ENCODE measurements around the gene LRP6.

The LRP6 gene

GRCh38 chr12:12210416-12210815 lies 56.4 kb downstream of the LRP6 start:
- TF ChIP-seq POLR2A (IDR thresholded peaks at IDR 0.05; ENCODE audit: low read depth, low read length) (no peak), TAF1 (IDR thresholded peaks at IDR 0.05; ENCODE audit: borderline replicate concordance, low read depth, low read length) (no peak), POLR2AphosphoS5 (IDR thresholded peaks at IDR 0.05; ENCODE audit: low read depth, low read length) (no peak)
- FAIRE-seq (no peak), DNase-seq (ENCODE audit: insufficient read length) (no peak)

GRCh38 chr12:12209675-12210074 lies 57.2 kb downstream of the LRP6 start:
- DNase-seq (ENCODE audit: insufficient read length) = no peak
- TF ChIP-seq TAF1 (IDR thresholded peaks at IDR 0.05; ENCODE audit: borderline replicate concordance, low read depth, low read length) = no peak
- no peak for TF ChIP-seq POLR2A (IDR thresholded peaks at IDR 0.05; ENCODE audit: low read depth, low read length)
- no peak for FAIRE-seq

- FAIRE-seq (no peak), DNase-seq (ENCODE audit: insufficient read length) (no peak)
Observed at GRCh38 chr12:12209043-12209442, 57.8 kb downstream of the LRP6 start.

GRCh38 chr12:12207746-12208145 lies 59.1 kb downstream of the LRP6 start:
- TF ChIP-seq POLR2A (IDR thresholded peaks at IDR 0.05; ENCODE audit: low read depth, low read length) = no peak
- no peak for TF ChIP-seq TAF1 (IDR thresholded peaks at IDR 0.05; ENCODE audit: borderline replicate concordance, low read depth, low read length)
- no peak for TF ChIP-seq POLR2AphosphoS5 (IDR thresholded peaks at IDR 0.05; ENCODE audit: low read depth, low read length)
- no peak for FAIRE-seq
- DNase-seq (ENCODE audit: insufficient read length) = no peak

More at GRCh38 chr12:12209043-12209442, 57.8 kb downstream of the LRP6 start:
- TF ChIP-seq TAF1 (IDR thresholded peaks at IDR 0.05; ENCODE audit: borderline replicate concordance, low read depth, low read length) (no peak), POLR2A (IDR thresholded peaks at IDR 0.05; ENCODE audit: low read depth, low read length) (no peak), POLR2AphosphoS5 (IDR thresholded peaks at IDR 0.05; ENCODE audit: low read depth, low read length) (no peak)

GRCh38 chr12:12206776-12207388 lies 60.0 kb downstream of the LRP6 start:
- no peak for FAIRE-seq
- TF ChIP-seq POLR2AphosphoS5 (IDR thresholded peaks at IDR 0.05; ENCODE audit: low read depth, low read length) = no peak
- no peak for TF ChIP-seq TAF1 (IDR thresholded peaks at IDR 0.05; ENCODE audit: borderline replicate concordance, low read depth, low read length)
- TF ChIP-seq POLR2A (IDR thresholded peaks at IDR 0.05; ENCODE audit: low read depth, low read length) = no peak

GRCh38 chr12:12202747-12203146 lies 64.1 kb downstream of the LRP6 start:
- FAIRE-seq (no peak), DNase-seq (ENCODE audit: insufficient read length) (no peak)
- TF ChIP-seq POLR2A (IDR thresholded peaks at IDR 0.05; ENCODE audit: low read depth, low read length) = no peak
- TF ChIP-seq TAF1 (IDR thresholded peaks at IDR 0.05; ENCODE audit: borderline replicate concordance, low read depth, low read length) = no peak
- no peak for TF ChIP-seq POLR2AphosphoS5 (IDR thresholded peaks at IDR 0.05; ENCODE audit: low read depth, low read length)

More at GRCh38 chr12:12206776-12207388, 60.0 kb downstream of the LRP6 start:
- no peak for DNase-seq (ENCODE audit: insufficient read length)

- no peak for TF ChIP-seq POLR2AphosphoS5 (IDR thresholded peaks at IDR 0.05; ENCODE audit: low read depth, low read length)
- TF ChIP-seq POLR2A (IDR thresholded peaks at IDR 0.05; ENCODE audit: low read depth, low read length) = no peak
- TF ChIP-seq TAF1 (IDR thresholded peaks at IDR 0.05; ENCODE audit: borderline replicate concordance, low read depth, low read length) = no peak
Observed at GRCh38 chr12:12202105-12202504, 64.7 kb downstream of the LRP6 start.

GRCh38 chr12:12201274-12201758 lies 65.5 kb downstream of the LRP6 start:
- TF ChIP-seq POLR2A (IDR thresholded peaks at IDR 0.05; ENCODE audit: low read depth, low read length) (no peak), TAF1 (IDR thresholded peaks at IDR 0.05; ENCODE audit: borderline replicate concordance, low read depth, low read length) (no peak), POLR2AphosphoS5 (IDR thresholded peaks at IDR 0.05; ENCODE audit: low read depth, low read length) (no peak)
- FAIRE-seq = no peak
- DNase-seq (ENCODE audit: insufficient read length) = no peak

More at GRCh38 chr12:12202105-12202504, 64.7 kb downstream of the LRP6 start:
- DNase-seq (ENCODE audit: insufficient read length) (no peak), FAIRE-seq (no peak)

GRCh38 chr12:12200363-12200762 lies 66.5 kb downstream of the LRP6 start:
- no peak for TF ChIP-seq POLR2AphosphoS5 (IDR thresholded peaks at IDR 0.05; ENCODE audit: low read depth, low read length)
- TF ChIP-seq POLR2A (IDR thresholded peaks at IDR 0.05; ENCODE audit: low read depth, low read length) = no peak
- TF ChIP-seq TAF1 (IDR thresholded peaks at IDR 0.05; ENCODE audit: borderline replicate concordance, low read depth, low read length) = no peak
- FAIRE-seq (no peak), DNase-seq (ENCODE audit: insufficient read length) (no peak)

GRCh38 chr12:12198124-12198523 lies 68.7 kb downstream of the LRP6 start:
- no peak for TF ChIP-seq TAF1 (IDR thresholded peaks at IDR 0.05; ENCODE audit: borderline replicate concordance, low read depth, low read length)
- no peak for TF ChIP-seq POLR2A (IDR thresholded peaks at IDR 0.05; ENCODE audit: low read depth, low read length)
- TF ChIP-seq POLR2AphosphoS5 (IDR thresholded peaks at IDR 0.05; ENCODE audit: low read depth, low read length) = no peak
- no peak for DNase-seq (ENCODE audit: insufficient read length)
- FAIRE-seq = no peak

GRCh38 chr12:12197128-12197527 lies 69.7 kb downstream of the LRP6 start:
- TF ChIP-seq POLR2AphosphoS5 (IDR thresholded peaks at IDR 0.05; ENCODE audit: low read depth, low read length) (no peak), POLR2A (IDR thresholded peaks at IDR 0.05; ENCODE audit: low read depth, low read length) (no peak), TAF1 (IDR thresholded peaks at IDR 0.05; ENCODE audit: borderline replicate concordance, low read depth, low read length) (no peak)
- DNase-seq (ENCODE audit: insufficient read length) (no peak), FAIRE-seq (no peak)

- DNase-seq (ENCODE audit: insufficient read length) (no peak), FAIRE-seq (no peak)
- TF ChIP-seq POLR2A (IDR thresholded peaks at IDR 0.05; ENCODE audit: low read depth, low read length) = no peak
- TF ChIP-seq POLR2AphosphoS5 (IDR thresholded peaks at IDR 0.05; ENCODE audit: low read depth, low read length) = no peak
- TF ChIP-seq TAF1 (IDR thresholded peaks at IDR 0.05; ENCODE audit: borderline replicate concordance, low read depth, low read length) = no peak
Observed at GRCh38 chr12:12195516-12195915, 71.3 kb downstream of the LRP6 start.

Measured in GM12892 (cell line).